HG03045 (cell line): ENCODE data around the gene AKAP8L.

ENCODE experiments used
- ATAC-seq: cut with Tn5 transposase; IDR thresholded peaks from one replicate; pipeline ENCODE4 v1.9.1; 2021; ENCODE audit warnings: mild to moderate bottlenecking, moderate library complexity; ENCODE audit not compliant: unreplicated experiment

AKAP8L gene

GRCh38 chr19:15436012-15436825 lies 17.4 kb upstream of the AKAP8L start:
- no peak for ATAC-seq

GRCh38 chr19:15433519-15434069 lies 14.8 kb upstream of the AKAP8L start:
- ATAC-seq: no peak

- ATAC-seq: peak; percentile 67
Observed at GRCh38 chr19:15432629-15433518, 14.1 kb upstream of the AKAP8L start.

- peak; percentile 11 for ATAC-seq
Observed at GRCh38 chr19:15432018-15432494, 13.3 kb upstream of the AKAP8L start.

GRCh38 chr19:15431396-15432017 lies 12.7 kb upstream of the AKAP8L start:
- no peak for ATAC-seq

GRCh38 chr19:15430526-15431120 lies 11.8 kb upstream of the AKAP8L start:
- no peak for ATAC-seq

- ATAC-seq: no peak
Observed at GRCh38 chr19:15429825-15430467, 11.2 kb upstream of the AKAP8L start.

GRCh38 chr19:15428956-15429824 lies 10.4 kb upstream of the AKAP8L start:
- ATAC-seq: no peak

- ATAC-seq: no peak
Observed at GRCh38 chr19:15427991-15428471, 9.2 kb upstream of the AKAP8L start.

- ATAC-seq: no peak
Observed at GRCh38 chr19:15427350-15427700, 8.5 kb upstream of the AKAP8L start.

GRCh38 chr19:15426485-15427349 lies 7.9 kb upstream of the AKAP8L start:
- no peak for ATAC-seq

- no peak for ATAC-seq
Observed at GRCh38 chr19:15425321-15425950, 6.6 kb upstream of the AKAP8L start.

- no peak for ATAC-seq
Observed at GRCh38 chr19:15424692-15425272, 6.0 kb upstream of the AKAP8L start.

GRCh38 chr19:15424121-15424520 lies 5.3 kb upstream of the AKAP8L start:
- no peak for ATAC-seq

GRCh38 chr19:15423130-15423529 lies 4.3 kb upstream of the AKAP8L start:
- no peak for ATAC-seq

- ATAC-seq: no peak
Observed at GRCh38 chr19:15422296-15423075, 3.7 kb upstream of the AKAP8L start.
